ENCODE results near the gene RTN4. TPM values are rescaled to one million over a fixed set of nuclear protein-coding genes. Genes with fewer than 3 reads are reported as not detected.

The RTN4 gene
- total RNA-seq, 1 donor from 2014 or later, result 86.9 TPM

- Mint-ChIP-seq H3K4me1 (peaks cover 14% of the 10 kb centered on the region), H3K27me3 (no peaks in the 10 kb centered on the region), H3K27ac (no peak overlapping the region), H3K36me3 (ENCODE audit: low read depth) (peaks cover 13% of the 10 kb centered on the region), H3K4me3 (no peak overlapping the region), H3K9me3 (no peaks in the 10 kb centered on the region)
- intact Hi-C loops (cut with micrococcal nuclease), result no loop called here
- DNase-seq, result no peak
Measured at GRCh38 chr2:54975598-54976492, 74.4 kb downstream of the RTN4 start.

- H3K27me3 Mint-ChIP-seq, result no peaks in the 10 kb centered on the region
- DNase-seq, result no peak
- H3K9me3 Mint-ChIP-seq, result no peaks in the 10 kb centered on the region
- no peak overlapping the region for H3K4me3 Mint-ChIP-seq
- no peak overlapping the region for H3K27ac Mint-ChIP-seq
- H3K4me1 Mint-ChIP-seq, result peaks cover 9% of the 10 kb centered on the region
- peaks cover 9% of the 10 kb centered on the region for H3K36me3 Mint-ChIP-seq (ENCODE audit: low read depth)
- intact Hi-C loops (cut with micrococcal nuclease), result no loop called here
Measured at GRCh38 chr2:54975175-54975574, 75.1 kb downstream of the RTN4 start.

GRCh38 chr2:54969940-54970338 lies 80.3 kb downstream of the RTN4 start:
- peaks cover 11% of the 10 kb centered on the region for H3K36me3 Mint-ChIP-seq (ENCODE audit: low read depth)
- intact Hi-C loops (cut with micrococcal nuclease), result no loop called here
- DNase-seq, result no peak
- peaks cover 15% of the 10 kb centered on the region for H3K4me1 Mint-ChIP-seq
- no peaks in the 10 kb centered on the region for H3K9me3 Mint-ChIP-seq
- H3K4me3 Mint-ChIP-seq, result no peak overlapping the region
- H3K27ac Mint-ChIP-seq, result no peak overlapping the region
- H3K27me3 Mint-ChIP-seq, result no peaks in the 10 kb centered on the region

- Mint-ChIP-seq H3K27me3 (no peaks in the 10 kb centered on the region), H3K4me1 (peaks cover 19% of the 10 kb centered on the region), H3K36me3 (ENCODE audit: low read depth) (peaks cover 11% of the 10 kb centered on the region), H3K9me3 (no peaks in the 10 kb centered on the region), H3K27ac (no peak overlapping the region), H3K4me3 (no peak overlapping the region)
- intact Hi-C loops (cut with micrococcal nuclease), result no loop called here
- no peak for DNase-seq
Measured at GRCh38 chr2:54969295-54969939, 80.8 kb downstream of the RTN4 start.

GRCh38 chr2:54968561-54969218 lies 81.6 kb downstream of the RTN4 start:
- Mint-ChIP-seq H3K36me3 (ENCODE audit: low read depth) (peaks cover 11% of the 10 kb centered on the region), H3K27me3 (no peaks in the 10 kb centered on the region), H3K4me3 (no peak overlapping the region), H3K9me3 (no peaks in the 10 kb centered on the region), H3K4me1 (peaks cover 23% of the 10 kb centered on the region), H3K27ac (no peak overlapping the region)
- no peak for DNase-seq
- intact Hi-C loops (cut with micrococcal nuclease), result no loop called here

- Mint-ChIP-seq H3K4me1 (peaks cover 23% of the 10 kb centered on the region), H3K9me3 (no peaks in the 10 kb centered on the region), H3K27ac (no peak overlapping the region), H3K36me3 (ENCODE audit: low read depth) (peaks cover 11% of the 10 kb centered on the region), H3K4me3 (no peak overlapping the region), H3K27me3 (no peaks in the 10 kb centered on the region)
- no peak for DNase-seq
- intact Hi-C loops (cut with micrococcal nuclease), result no loop called here
Measured at GRCh38 chr2:54967759-54968365, 82.4 kb downstream of the RTN4 start.

- Mint-ChIP-seq H3K27me3 (no peaks in the 10 kb centered on the region), H3K36me3 (ENCODE audit: low read depth) (peaks cover 11% of the 10 kb centered on the region), H3K9me3 (no peaks in the 10 kb centered on the region), H3K27ac (no peak overlapping the region), H3K4me1 (peaks cover 23% of the 10 kb centered on the region), H3K4me3 (no peak overlapping the region)
- intact Hi-C loops (cut with micrococcal nuclease), result no loop called here
- DNase-seq, result no peak
Measured at GRCh38 chr2:54967269-54967668, 83.0 kb downstream of the RTN4 start.

GRCh38 chr2:54966837-54967236 lies 83.4 kb downstream of the RTN4 start:
- peaks cover 11% of the 10 kb centered on the region for H3K36me3 Mint-ChIP-seq (ENCODE audit: low read depth)
- H3K27ac Mint-ChIP-seq, result no peak overlapping the region
- H3K4me3 Mint-ChIP-seq, result no peak overlapping the region
- no peak for DNase-seq
- intact Hi-C loops (cut with micrococcal nuclease), result no loop called here
- H3K27me3 Mint-ChIP-seq, result no peaks in the 10 kb centered on the region
- H3K9me3 Mint-ChIP-seq, result no peaks in the 10 kb centered on the region
- peaks cover 23% of the 10 kb centered on the region for H3K4me1 Mint-ChIP-seq

GRCh38 chr2:54966165-54966832 lies 84.0 kb downstream of the RTN4 start:
- no peaks in the 10 kb centered on the region for H3K27me3 Mint-ChIP-seq
- peaks cover 8% of the 10 kb centered on the region for H3K36me3 Mint-ChIP-seq (ENCODE audit: low read depth)
- no peak overlapping the region for H3K27ac Mint-ChIP-seq
- DNase-seq, result peak; percentile 52
- H3K4me1 Mint-ChIP-seq, result peaks cover 24% of the 10 kb centered on the region
- intact Hi-C loops (cut with micrococcal nuclease), result no loop called here
- H3K4me3 Mint-ChIP-seq, result no peak overlapping the region
- no peaks in the 10 kb centered on the region for H3K9me3 Mint-ChIP-seq

GRCh38 chr2:54965425-54965824 lies 84.8 kb downstream of the RTN4 start:
- Mint-ChIP-seq H3K9me3 (no peaks in the 10 kb centered on the region), H3K27me3 (no peaks in the 10 kb centered on the region), H3K27ac (peak overlapping the region; percentile 58), H3K4me3 (peak overlapping the region; percentile 47), H3K36me3 (ENCODE audit: low read depth) (peaks cover 6% of the 10 kb centered on the region), H3K4me1 (peaks cover 27% of the 10 kb centered on the region)
- DNase-seq, result peak; percentile 52
- intact Hi-C loops (cut with micrococcal nuclease), result no loop called here

- peak overlapping the region; percentile 47 for H3K4me3 Mint-ChIP-seq
- H3K36me3 Mint-ChIP-seq (ENCODE audit: low read depth), result peaks cover 6% of the 10 kb centered on the region
- H3K27ac Mint-ChIP-seq, result peak overlapping the region; percentile 58
- no peaks in the 10 kb centered on the region for H3K9me3 Mint-ChIP-seq
- peaks cover 27% of the 10 kb centered on the region for H3K4me1 Mint-ChIP-seq
- DNase-seq, result no peak
- intact Hi-C loops (cut with micrococcal nuclease), result no loop called here
- H3K27me3 Mint-ChIP-seq, result no peaks in the 10 kb centered on the region
Measured at GRCh38 chr2:54964816-54965215, 85.4 kb downstream of the RTN4 start.

- DNase-seq, result peak; percentile 52
- intact Hi-C loops (cut with micrococcal nuclease), result no loop called here
- H3K36me3 Mint-ChIP-seq (ENCODE audit: low read depth), result peaks cover 6% of the 10 kb centered on the region
- no peaks in the 10 kb centered on the region for H3K27me3 Mint-ChIP-seq
- H3K4me1 Mint-ChIP-seq, result peaks cover 27% of the 10 kb centered on the region
- no peak overlapping the region for H3K27ac Mint-ChIP-seq
- H3K4me3 Mint-ChIP-seq, result no peak overlapping the region
- H3K9me3 Mint-ChIP-seq, result no peaks in the 10 kb centered on the region
Measured at GRCh38 chr2:54964271-54964670, 86.0 kb downstream of the RTN4 start.

GRCh38 chr2:54963476-54963875 lies 86.8 kb downstream of the RTN4 start:
- Mint-ChIP-seq H3K27ac (no peak overlapping the region), H3K36me3 (ENCODE audit: low read depth) (peaks cover 6% of the 10 kb centered on the region), H3K4me3 (no peak overlapping the region), H3K4me1 (peaks cover 27% of the 10 kb centered on the region), H3K27me3 (no peaks in the 10 kb centered on the region), H3K9me3 (no peaks in the 10 kb centered on the region)
- no peak for DNase-seq
- intact Hi-C loops (cut with micrococcal nuclease), result no loop called here

All from activated CD4-positive, alpha-beta T cell treated with anti-CD3 and anti-CD28 coated beads, Interleukin-2, amount 10 ng/mL, durations not matched to agents 24 days and 14 days (primary cell).